DND-41 (cell line): Measurements from ENCODE around the gene CPHXL.

Experiments
- ATAC-seq: fragments of 200-7000 bp; cut with Tn5 transposase; 3 replicates; pipeline ENCODE4 v1.9.1; 2021; ENCODE audit warnings: low read depth; ENCODE audit not compliant: insufficient read depth
- DNase-seq: peaks from one replicate; pipeline ENCODE4 v3.0.0-alpha.2; 2020
- H2AFZ ChIP-seq: 2 replicates; pipeline ENCODE4 v1.6.0; 2012; ENCODE audit warnings: low read depth, low read length
- H3K27ac ChIP-seq: 2 replicates; pipeline ENCODE4 v1.5.1; 2012; ENCODE audit warnings: low read length, inconsistent platforms
- H3K27me3 ChIP-seq: fragments of 200-600 bp; sonication (generic); 2 replicates; pipeline ENCODE4 v1.6.0; 2012; ENCODE audit warnings: low read length, mild to moderate bottlenecking, inconsistent platforms; ENCODE audit not compliant: insufficient read depth, poor library complexity
- H3K36me3 ChIP-seq: 2 replicates; pipeline ENCODE4 v1.5.1; 2012; ENCODE audit warnings: low read length, inconsistent platforms; ENCODE audit not compliant: insufficient read depth
- H3K4me1 ChIP-seq: 2 replicates; pipeline ENCODE4 v1.5.1; 2012; ENCODE audit warnings: mild to moderate bottlenecking, low read length; ENCODE audit not compliant: insufficient read depth
- H3K4me2 ChIP-seq: 2 replicates; pipeline ENCODE4 v1.6.0; 2012; ENCODE audit warnings: mild to moderate bottlenecking, moderate library complexity, low read length, inconsistent platforms; ENCODE audit not compliant: insufficient read depth
- H3K4me3 ChIP-seq, 2 experiments: fragments of 200-600 bp in 1 of 2; shearing (Covaris generic) in 1 of 2; 2 replicates each; pipeline ENCODE4 v1.5.1; 2012 to 2016; ENCODE audit warnings: inconsistent platforms in 2 of 2, low read length in 2 of 2, mild to moderate bottlenecking in 2 of 2, low read depth in 1 of 2, moderate library complexity in 1 of 2
- H3K79me2 ChIP-seq: 2 replicates; pipeline ENCODE4 v1.6.0; 2012; ENCODE audit warnings: low read length, inconsistent platforms; ENCODE audit not compliant: insufficient read depth
- H3K9ac ChIP-seq: 2 replicates; pipeline ENCODE4 v1.6.0; 2012; ENCODE audit warnings: low read depth, mild to moderate bottlenecking, inconsistent platforms, low read length, moderate library complexity
- H3K9me3 ChIP-seq: 2 replicates; pipeline ENCODE4 v1.5.1; 2012; ENCODE audit warnings: low read length, moderate library complexity, mild to moderate bottlenecking, inconsistent platforms; ENCODE audit not compliant: insufficient read depth, severe bottlenecking
- H4K20me1 ChIP-seq: 2 replicates; pipeline ENCODE4 v1.6.0; 2012; ENCODE audit warnings: low read length; ENCODE audit not compliant: insufficient read depth
- CTCF ChIP-seq: IDR thresholded peaks from 2 replicates; pipeline ENCODE4 v1.5.1; 2012; ENCODE audit warnings: borderline replicate concordance, low read length, moderate library complexity, mild to moderate bottlenecking; ENCODE audit not compliant: poor library complexity, severe bottlenecking; ENCODE audit errors: extremely low read depth
- EZH2 ChIP-seq: IDR thresholded peaks from 3 replicates; pipeline ENCODE4 v1.6.1; 2012; ENCODE audit warnings: borderline replicate concordance, low read depth, mild to moderate bottlenecking, moderate library complexity, low read length, inconsistent platforms; ENCODE audit not compliant: severe bottlenecking

CPHXL gene

GRCh38 chr16:75695708-75696107, 30.6 kb downstream of the CPHXL start:
- Histone ChIP-seq H3K27me3 (no peaks in the 10 kb centered on the region), H3K9ac (no peak overlapping the region), H3K4me2 (no peak overlapping the region), H3K4me3 (no peak overlapping the region), H3K9me3 (no peaks in the 10 kb centered on the region), H2AFZ (no peak overlapping the region), H3K36me3 (no peaks in the 10 kb centered on the region), H3K4me1 (no peaks in the 10 kb centered on the region), H3K79me2 (no peaks in the 10 kb centered on the region), H4K20me1 (no peaks in the 10 kb centered on the region), H3K27ac (no peak overlapping the region)
- DNase-seq = no peak
- TF ChIP-seq CTCF = peak; percentile 50
- TF ChIP-seq EZH2 = no peak
- no peak for ATAC-seq

GRCh38 chr16:75687361-75687760, 38.9 kb downstream of the CPHXL start:
- DNase-seq (no peak), ATAC-seq (no peak)
- TF ChIP-seq EZH2 (no peak), CTCF (no peak)
- peaks cover 9% of the 10 kb centered on the region for H3K9me3 ChIP-seq
- H3K4me3 ChIP-seq = no peak overlapping the region
- no peaks in the 10 kb centered on the region for H3K27me3 ChIP-seq
- H3K4me2 ChIP-seq = no peak overlapping the region
- no peak overlapping the region for H3K27ac ChIP-seq
- H3K79me2 ChIP-seq = no peaks in the 10 kb centered on the region
- no peak overlapping the region for H2AFZ ChIP-seq
- H4K20me1 ChIP-seq = no peaks in the 10 kb centered on the region
- H3K36me3 ChIP-seq = no peaks in the 10 kb centered on the region
- H3K4me1 ChIP-seq = no peaks in the 10 kb centered on the region
- no peak overlapping the region for H3K9ac ChIP-seq

- Histone ChIP-seq H2AFZ (no peak overlapping the region), H3K9me3 (peaks cover 9% of the 10 kb centered on the region), H3K4me3 (no peak overlapping the region), H3K4me2 (no peak overlapping the region), H3K4me1 (no peaks in the 10 kb centered on the region), H3K27ac (no peak overlapping the region), H3K27me3 (no peaks in the 10 kb centered on the region), H3K36me3 (no peaks in the 10 kb centered on the region), H3K79me2 (no peaks in the 10 kb centered on the region), H4K20me1 (no peaks in the 10 kb centered on the region), H3K9ac (no peak overlapping the region)
- DNase-seq = no peak
- TF ChIP-seq CTCF (no peak), EZH2 (no peak)
- ATAC-seq = no peak
Measured at GRCh38 chr16:75682308-75682707, 44.0 kb downstream of the CPHXL start.

GRCh38 chr16:75679366-75679765, 46.9 kb downstream of the CPHXL start:
- ATAC-seq (no peak), DNase-seq (no peak)
- H3K27me3 ChIP-seq = no peaks in the 10 kb centered on the region
- no peaks in the 10 kb centered on the region for H3K79me2 ChIP-seq
- TF ChIP-seq EZH2 (no peak), CTCF (no peak)
- H3K36me3 ChIP-seq = no peaks in the 10 kb centered on the region
- H3K4me3 ChIP-seq = no peak overlapping the region
- no peak overlapping the region for H3K9ac ChIP-seq
- no peak overlapping the region for H3K27ac ChIP-seq
- no peaks in the 10 kb centered on the region for H3K4me1 ChIP-seq
- peaks cover 2% of the 10 kb centered on the region for H3K9me3 ChIP-seq
- H3K4me2 ChIP-seq = no peak overlapping the region
- no peak overlapping the region for H2AFZ ChIP-seq
- no peaks in the 10 kb centered on the region for H4K20me1 ChIP-seq
